Measurements from ENCODE around the gene MLF2. TPM values are rescaled to one million over a fixed set of nuclear protein-coding genes. Genes with fewer than 3 reads are reported as not detected.

MLF2 gene
- total RNA-seq, 2 experiments from 2014 or later, result 79.7 to 87.3 TPM

GRCh38 chr12:6752167-6752920, 597 bp downstream of the MLF2 start:
- no TSS peak for BruUV-seq (replicated peaks)
- no peaks in the 10 kb centered on the region for H4K20me1 ChIP-seq (ENCODE audit: insufficient read depth, low read length)
- peaks cover 43% of the 10 kb centered on the region for H3K36me3 ChIP-seq (ENCODE audit: insufficient read depth, low read length)
- TF ChIP-seq EZH2phosphoT487 (IDR thresholded peaks at IDR 0.05; ENCODE audit: borderline replicate concordance, low read depth, low read length), result no peak
- TF ChIP-seq, protein P1, sequence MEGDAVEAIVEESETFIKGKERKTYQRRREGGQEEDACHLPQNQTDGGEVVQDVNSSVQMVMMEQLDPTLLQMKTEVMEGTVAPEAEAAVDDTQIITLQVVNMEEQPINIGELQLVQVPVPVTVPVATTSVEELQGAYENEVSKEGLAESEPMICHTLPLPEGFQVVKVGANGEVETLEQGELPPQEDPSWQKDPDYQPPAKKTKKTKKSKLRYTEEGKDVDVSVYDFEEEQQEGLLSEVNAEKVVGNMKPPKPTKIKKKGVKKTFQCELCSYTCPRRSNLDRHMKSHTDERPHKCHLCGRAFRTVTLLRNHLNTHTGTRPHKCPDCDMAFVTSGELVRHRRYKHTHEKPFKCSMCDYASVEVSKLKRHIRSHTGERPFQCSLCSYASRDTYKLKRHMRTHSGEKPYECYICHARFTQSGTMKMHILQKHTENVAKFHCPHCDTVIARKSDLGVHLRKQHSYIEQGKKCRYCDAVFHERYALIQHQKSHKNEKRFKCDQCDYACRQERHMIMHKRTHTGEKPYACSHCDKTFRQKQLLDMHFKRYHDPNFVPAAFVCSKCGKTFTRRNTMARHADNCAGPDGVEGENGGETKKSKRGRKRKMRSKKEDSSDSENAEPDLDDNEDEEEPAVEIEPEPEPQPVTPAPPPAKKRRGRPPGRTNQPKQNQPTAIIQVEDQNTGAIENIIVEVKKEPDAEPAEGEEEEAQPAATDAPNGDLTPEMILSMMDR (conservative IDR thresholded peaks at IDR 0.05; ENCODE audit: low read length), result 0 out of 2 replicates have a peak, but pooled peaks have one; percentile 25
- POLR2A ChIA-PET, result interaction anchor here (0.6 to 2.5 kb wide), 18 partner anchors 8 to 218 kb away, joined by 3 to 18 read pairs (median 4); partner anchors contain the start of genes CDCA3, COPS7A, GNB3 and PTMS
- H2AFZ ChIP-seq (ENCODE audit: low read length), result peak overlapping the region; percentile 61; the same call in 1 of the 2 replicates
- peak overlapping the region; percentile 89 for H3K4me3 ChIP-seq (ENCODE audit: low read depth, low read length, poor library complexity, severe bottlenecking)
- CTCF ChIA-PET (ENCODE audit: unreplicated experiment), result interaction anchor here (0.6 to 3.6 kb wide), 15 partner anchors 10 to 389 kb away, joined by 3 to 21 read pairs (median 4); partner anchors contain the start of genes CDCA3, GNB3, PTMS and USP5
- intact Hi-C loops (cut with micrococcal nuclease; ENCODE audit: unreplicated experiment), result loop anchor here (2.0 kb wide), 1 partner anchor 56 kb away; no protein-coding TSS in a partner anchor
- peak overlapping the region; percentile 87 for H3K4me2 ChIP-seq (ENCODE audit: low read length)
- no peaks in the 10 kb centered on the region for H3K9me2 ChIP-seq (ENCODE audit: insufficient read depth, low read length)
- peak; percentile 42 for DNase-seq (ENCODE audit: low spot score)
- H3K27ac ChIP-seq (ENCODE audit: low read depth, low read length, poor library complexity, severe bottlenecking), result peak overlapping the region; percentile 73
- no peaks in the 10 kb centered on the region for H3K9me3 ChIP-seq (ENCODE audit: low read length)
- H3K79me2 ChIP-seq (ENCODE audit: insufficient read depth, low read depth, low read length), result peaks cover 8% of the 10 kb centered on the region; the same call in 1 of the 2 replicates
- H3K4me1 ChIP-seq (ENCODE audit: insufficient read depth, low read length, poor library complexity, severe bottlenecking), result peaks cover 17% of the 10 kb centered on the region

- BruUV-seq (replicated peaks), result no TSS peak
- no peaks in the 10 kb centered on the region for H3K9me2 ChIP-seq (ENCODE audit: insufficient read depth, low read length)
- ChIA-PET CTCF (ENCODE audit: unreplicated experiment) (no interaction called here), POLR2A (interaction anchor here (0.6 to 2.5 kb wide), 7 partner anchors 8 to 100 kb away, joined by 3 to 18 read pairs (median 6); partner anchors contain the start of genes CDCA3, COPS7A, PTMS and USP5)
- intact Hi-C loops (cut with micrococcal nuclease; ENCODE audit: unreplicated experiment), result loop anchor here (2.0 kb wide), 1 partner anchor 55 kb away; no protein-coding TSS in a partner anchor
- H3K79me2 ChIP-seq (ENCODE audit: insufficient read depth, low read depth, low read length), result peaks cover 8% of the 10 kb centered on the region; the same call in 1 of the 2 replicates
- no peak overlapping the region for H3K27ac ChIP-seq (ENCODE audit: low read depth, low read length, poor library complexity, severe bottlenecking)
- H3K4me2 ChIP-seq (ENCODE audit: low read length), result peak overlapping the region; percentile 87
- no peak overlapping the region for H2AFZ ChIP-seq (ENCODE audit: low read length)
- peaks cover 49% of the 10 kb centered on the region for H3K36me3 ChIP-seq (ENCODE audit: insufficient read depth, low read length)
- no peak for DNase-seq (ENCODE audit: low spot score)
- peaks cover 17% of the 10 kb centered on the region for H3K4me1 ChIP-seq (ENCODE audit: insufficient read depth, low read length, poor library complexity, severe bottlenecking)
- no peak for TF ChIP-seq EZH2phosphoT487 (IDR thresholded peaks at IDR 0.05; ENCODE audit: borderline replicate concordance, low read depth, low read length)
- TF ChIP-seq, protein P1 (conservative IDR thresholded peaks at IDR 0.05; ENCODE audit: low read length), result no peak
- peak overlapping the region; percentile 89 for H3K4me3 ChIP-seq (ENCODE audit: low read depth, low read length, poor library complexity, severe bottlenecking)
- no peaks in the 10 kb centered on the region for H4K20me1 ChIP-seq (ENCODE audit: insufficient read depth, low read length)
- H3K9me3 ChIP-seq (ENCODE audit: low read length), result no peaks in the 10 kb centered on the region
Measured at GRCh38 chr12:6751767-6752166, 1.2 kb downstream of the MLF2 start.

All from OCI-LY7 (cell line).